ENCODE data around the gene PTMA.

The PTMA gene

GRCh38 chr2:231676243-231676642, 32.1 kb upstream of the PTMA start:
- DNase-seq (ENCODE audit: low read depth in 1 of 2, low spot score in 1 of 2) = no peak

GRCh38 chr2:231677632-231678104, 30.7 kb upstream of the PTMA start:
- peak; percentile 66 to 73 for DNase-seq (ENCODE audit: low read depth in 1 of 2, low spot score in 1 of 2)

DNA sequence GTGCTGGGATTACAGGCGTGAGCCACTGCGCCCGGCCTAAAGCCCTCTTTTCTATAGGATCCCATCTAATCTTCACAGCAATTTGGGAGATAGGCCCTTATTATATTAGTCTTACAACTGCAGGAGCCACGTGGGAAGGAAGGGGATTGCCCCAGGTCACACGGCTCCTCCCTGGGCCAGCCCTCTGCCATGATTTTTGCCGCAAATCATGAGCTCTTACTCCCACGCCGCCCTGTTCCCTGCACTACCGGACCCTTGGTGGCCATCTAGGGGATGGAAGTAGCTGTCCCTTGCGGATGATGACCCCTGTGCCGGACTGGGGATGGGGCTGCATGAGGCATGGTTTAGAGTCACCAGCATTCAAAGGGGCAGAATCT, 28.4 kb upstream of the PTMA start:
- DNase-seq (ENCODE audit: low read depth in 1 of 2, low spot score in 1 of 2) = no peak

GRCh38 chr2:231680285-231680991, 27.9 kb upstream of the PTMA start:
- DNase-seq (ENCODE audit: low read depth in 1 of 2, low spot score in 1 of 2) = no peak

DNA sequence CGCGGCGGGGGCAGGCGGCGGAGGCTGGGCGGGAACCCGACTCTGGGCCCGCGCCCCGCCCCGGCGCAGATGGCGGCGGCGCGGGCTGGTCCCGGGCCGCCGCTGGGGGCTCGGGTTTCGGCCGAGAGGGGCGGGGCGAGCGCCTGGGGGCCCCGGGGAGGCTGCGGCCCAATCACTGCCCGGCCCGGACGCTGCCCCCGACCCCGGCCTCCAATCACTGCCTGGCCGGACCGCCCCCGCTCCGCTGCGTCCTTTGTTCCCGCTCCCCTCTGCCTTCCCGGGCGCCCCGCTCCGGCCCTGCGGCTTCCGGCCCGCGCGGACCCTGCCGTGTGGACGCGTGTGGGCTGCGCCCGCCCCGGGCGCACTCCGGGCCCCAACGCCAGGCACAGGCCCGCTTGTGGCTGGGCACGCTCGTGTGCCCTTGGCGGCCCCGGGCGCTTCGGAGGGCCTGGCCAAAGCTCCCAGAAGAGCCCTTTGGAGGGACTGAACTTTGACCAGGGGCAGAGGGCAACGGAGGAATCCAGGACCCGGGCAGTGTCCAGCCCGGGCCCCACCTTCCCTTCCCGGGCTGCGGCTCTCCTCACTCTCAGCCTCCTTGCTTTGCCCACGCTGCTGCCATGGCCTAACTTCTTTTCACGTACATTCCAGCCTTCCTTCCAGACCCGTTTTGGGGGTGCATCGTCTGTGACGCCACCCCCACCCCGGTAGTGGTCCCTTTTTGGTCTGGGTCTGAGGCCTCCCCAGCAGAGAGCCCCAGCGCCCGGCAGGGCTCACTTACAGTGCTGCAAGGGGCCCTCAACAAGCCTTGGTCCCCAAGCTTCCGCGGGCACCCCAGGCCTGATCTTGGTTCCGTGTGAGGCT, 27.1 kb upstream of the PTMA start:
- no peak for DNase-seq (ENCODE audit: low read depth in 1 of 2, low spot score in 1 of 2)

DNA sequence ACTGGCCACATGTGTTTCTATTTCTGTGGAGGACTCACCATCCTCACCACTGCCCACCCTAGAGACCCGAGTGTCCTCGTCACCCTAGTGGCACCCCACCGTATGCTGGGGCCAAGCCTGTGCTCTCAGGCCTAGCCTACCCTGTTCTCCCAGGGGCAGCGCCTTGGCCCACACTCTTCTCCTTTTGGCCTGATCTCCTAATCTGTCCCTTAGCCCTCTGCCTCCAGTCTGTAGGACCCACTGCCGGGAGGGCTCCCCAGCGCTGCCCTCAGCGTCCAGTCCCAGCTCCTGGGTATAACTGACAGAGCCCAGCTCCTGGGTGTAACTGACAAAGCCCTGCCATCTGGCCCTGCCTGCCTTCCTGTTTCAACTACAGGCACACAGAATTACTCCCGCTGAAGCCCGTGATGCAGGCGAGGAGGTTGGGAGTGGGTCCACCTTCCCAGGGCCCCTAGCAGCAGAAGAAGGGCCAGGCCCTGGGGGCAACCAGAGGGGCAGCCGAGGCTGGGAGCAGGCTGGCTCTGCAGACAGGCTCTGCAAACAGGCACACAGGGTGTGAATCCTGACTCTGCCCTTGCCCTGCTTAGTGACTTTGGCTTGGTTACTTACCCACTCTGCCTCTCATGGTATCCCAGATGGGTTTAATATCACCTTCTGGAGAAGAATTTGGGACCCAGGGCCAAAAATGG, 25.6 kb upstream of the PTMA start:
- no peak for DNase-seq (ENCODE audit: low read depth in 1 of 2, low spot score in 1 of 2)

DNA sequence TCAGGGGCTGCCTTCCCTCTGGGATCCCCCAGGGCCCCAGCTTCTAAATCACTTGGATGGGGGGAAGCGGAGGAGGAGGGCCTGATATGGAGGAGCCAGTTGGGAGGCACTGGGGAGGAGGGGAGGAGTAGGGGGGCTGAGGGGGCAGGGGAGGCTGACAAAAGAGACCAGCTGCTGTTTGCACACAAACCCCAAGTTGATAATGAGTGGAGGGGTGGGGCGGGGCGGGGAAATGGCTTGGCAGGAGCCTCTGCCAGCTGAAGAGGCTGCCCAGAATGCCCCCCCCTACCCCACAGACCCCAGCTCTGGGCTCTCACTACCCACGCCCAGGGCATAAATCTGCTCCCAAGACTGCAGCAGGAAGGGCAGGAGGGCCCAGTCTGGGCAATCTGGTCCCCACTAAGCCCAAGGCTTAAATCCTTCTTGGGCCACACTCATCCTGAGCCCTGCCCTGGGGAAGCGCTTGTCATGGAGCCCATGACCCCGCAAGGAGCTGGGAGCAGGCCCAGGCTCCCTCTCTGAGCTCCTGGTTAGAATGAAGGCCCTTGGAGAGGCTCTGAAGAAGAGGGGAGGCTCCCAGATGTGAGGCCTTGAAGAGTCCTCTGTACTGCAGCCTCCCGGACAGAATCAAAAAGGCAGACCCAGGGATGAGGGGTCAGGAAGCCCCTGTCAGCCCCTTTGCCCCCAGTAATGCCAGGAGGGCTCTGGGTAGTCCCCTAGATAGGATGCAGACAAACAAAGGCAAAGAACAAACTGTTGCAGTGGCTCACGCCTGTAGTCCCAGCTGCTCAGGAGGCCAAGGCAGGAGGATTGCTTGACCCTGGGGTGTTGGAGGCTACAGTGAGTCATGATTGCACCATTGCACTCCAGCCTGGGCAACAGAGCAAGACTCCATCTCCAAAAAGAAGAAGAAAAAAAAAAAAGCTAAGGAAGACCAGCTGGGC, 24.8 kb upstream of the PTMA start:
- DNase-seq (ENCODE audit: low read depth in 1 of 2, low spot score in 1 of 2) = no peak

GRCh38 chr2:231684314-231685223, 23.8 kb upstream of the PTMA start:
- no peak for DNase-seq (ENCODE audit: low read depth in 1 of 2, low spot score in 1 of 2)

DNA sequence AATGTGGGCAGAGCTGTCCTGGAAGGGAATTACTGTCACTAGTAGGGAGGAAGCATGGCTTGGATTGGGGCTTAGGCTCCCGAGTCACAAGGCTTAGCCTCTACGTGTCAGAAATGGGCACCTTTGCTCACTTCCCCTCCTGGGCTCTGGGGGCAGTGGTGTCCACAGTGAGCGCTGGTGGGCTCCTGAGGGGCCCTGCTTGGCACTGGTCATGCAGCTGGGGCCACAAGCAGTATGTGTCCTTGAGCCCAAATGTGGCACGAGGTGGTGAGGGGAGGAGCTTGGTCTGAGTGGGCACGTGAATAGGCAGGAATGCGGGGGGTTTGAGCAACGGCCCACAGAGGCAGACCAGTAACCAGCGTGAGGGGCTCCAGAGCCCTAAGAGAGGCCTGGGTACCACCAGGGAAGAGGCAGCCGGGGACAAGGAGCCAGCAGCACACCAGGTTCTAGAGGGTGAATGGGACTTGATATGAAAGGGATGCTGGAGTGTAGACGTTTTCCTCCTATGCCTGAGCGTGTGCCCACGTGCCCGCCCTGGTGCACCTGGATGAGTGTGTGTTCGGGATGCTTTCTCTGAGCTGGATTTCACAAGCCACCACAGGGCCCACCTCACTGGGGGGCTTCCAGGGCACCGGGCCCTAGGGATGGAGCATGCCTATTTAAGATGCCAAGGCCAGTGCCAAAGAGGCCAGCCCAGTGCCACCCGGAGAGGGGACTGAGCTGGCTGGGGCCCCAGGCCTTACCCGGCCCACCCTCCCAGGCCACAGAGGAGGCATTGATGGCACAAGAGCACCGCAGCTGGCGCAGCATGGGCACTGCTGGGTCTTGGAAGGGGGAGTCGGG, 22.8 kb upstream of the PTMA start:
- DNase-seq (ENCODE audit: low read depth in 1 of 2, low spot score in 1 of 2) = no peak

DNA sequence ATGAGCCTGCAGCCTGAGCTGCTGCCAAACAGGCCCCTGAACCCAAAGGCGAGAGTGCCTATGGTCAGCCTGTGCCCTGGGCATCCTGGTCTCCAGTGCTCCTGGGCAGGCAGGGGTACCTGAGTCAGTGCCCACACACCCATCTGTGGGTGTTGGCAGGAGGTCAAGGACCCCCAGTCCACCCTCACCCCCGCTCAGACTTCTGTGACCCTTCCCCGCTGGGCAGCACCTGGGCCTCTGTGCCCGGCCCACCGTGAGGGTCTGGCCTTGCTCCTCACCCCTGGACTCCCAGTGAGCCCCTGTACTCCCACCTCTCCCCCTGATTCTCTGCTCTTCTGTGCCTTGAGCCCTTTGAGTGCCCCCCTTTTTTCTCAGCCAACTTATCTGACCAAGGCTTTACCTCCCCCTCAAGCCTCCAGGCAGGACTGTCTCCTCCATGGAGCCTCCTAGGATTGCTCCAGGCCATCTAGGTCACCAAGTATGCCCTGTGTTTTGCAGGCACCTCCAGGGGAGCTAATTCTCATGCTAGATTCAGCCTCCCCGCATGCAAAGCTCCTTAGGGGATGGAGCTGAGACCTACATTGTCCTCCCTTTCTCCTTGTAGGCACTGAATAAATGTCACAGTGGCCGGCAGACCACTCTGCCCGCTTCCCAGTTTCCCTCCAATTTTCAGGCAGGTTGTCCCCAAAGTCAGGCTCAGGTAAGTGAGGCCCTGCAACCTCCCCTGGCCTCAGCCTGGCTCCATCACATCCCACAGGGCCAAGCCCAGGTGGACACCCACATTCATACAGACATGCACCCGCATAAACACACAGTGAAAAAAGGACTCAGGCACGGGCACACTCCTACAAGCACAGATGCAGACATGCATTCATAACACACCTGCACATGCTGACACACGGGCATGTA, 21.9 kb upstream of the PTMA start:
- DNase-seq (ENCODE audit: low read depth in 1 of 2, low spot score in 1 of 2) = no peak

GRCh38 chr2:231687133-231687852, 21.0 kb upstream of the PTMA start:
- peak; percentile 42 to 58 for DNase-seq (ENCODE audit: low read depth in 1 of 2, low spot score in 1 of 2)

- DNase-seq (ENCODE audit: low read depth in 1 of 2, low spot score in 1 of 2) = no peak
These were observed 20.4 kb upstream of the PTMA start for GRCh38 chr2:231687961-231688360.

DNA sequence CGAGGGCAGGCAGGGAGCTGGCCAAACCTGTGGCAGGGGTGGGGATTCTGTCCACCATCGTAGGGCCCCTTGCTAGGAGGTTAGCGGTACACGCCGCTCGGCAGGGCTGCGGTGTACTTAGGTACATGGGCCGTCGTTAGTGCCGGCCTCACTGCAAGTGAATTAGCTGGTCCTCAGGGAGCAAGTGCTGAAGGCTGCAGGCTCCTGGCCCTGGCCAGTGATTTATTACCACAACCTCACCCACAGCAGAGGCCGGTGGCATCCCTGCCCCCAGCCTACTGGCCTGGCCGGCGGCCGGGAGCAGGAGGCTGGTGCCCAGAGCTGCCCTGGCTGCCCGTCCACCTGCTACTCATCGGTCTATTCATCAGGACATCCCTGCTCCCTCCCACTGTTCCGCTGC, 19.6 kb upstream of the PTMA start:
- DNase-seq (ENCODE audit: low read depth in 1 of 2, low spot score in 1 of 2) = no peak

DNA sequence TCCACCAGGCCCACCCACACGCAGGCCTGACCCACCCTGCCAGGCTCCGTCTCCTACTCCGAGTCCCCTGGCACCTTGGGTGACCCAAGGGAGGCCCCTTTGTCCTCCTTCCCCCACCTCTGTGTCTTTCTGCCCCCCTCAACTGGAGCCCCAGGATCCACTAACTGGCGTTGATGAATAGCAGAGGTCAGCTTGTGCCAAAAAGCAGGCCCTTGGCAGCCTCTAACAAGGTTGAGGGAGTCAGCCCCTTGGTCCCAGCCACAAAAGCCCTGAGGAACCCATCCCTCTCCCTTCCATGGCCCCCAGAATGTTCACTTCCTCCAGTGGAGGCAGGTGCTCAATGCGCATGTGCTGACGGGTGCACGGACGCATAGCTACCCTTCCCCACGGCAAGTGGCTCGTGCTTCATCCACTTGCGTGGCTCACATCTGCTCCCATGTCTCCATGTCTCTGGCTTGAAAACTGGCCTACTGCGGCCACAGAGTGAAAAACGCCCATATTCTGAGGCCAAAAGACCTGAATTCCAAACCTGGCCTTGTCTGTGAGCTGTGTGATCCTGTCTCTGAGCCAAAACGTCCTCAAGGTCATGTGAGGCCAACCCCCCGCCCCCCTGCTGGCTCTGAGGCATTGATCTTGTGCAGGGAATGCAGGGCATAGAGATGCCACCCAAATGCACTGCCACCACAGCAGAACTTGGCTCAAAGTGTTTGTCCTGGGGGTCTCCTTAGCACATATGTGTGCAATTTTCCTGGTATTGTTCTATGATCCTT, 19.0 kb upstream of the PTMA start:
- DNase-seq (ENCODE audit: low read depth in 1 of 2, low spot score in 1 of 2) = no peak

GRCh38 chr2:231691251-231691772, 17.0 kb upstream of the PTMA start:
- DNase-seq (ENCODE audit: low read depth in 1 of 2, low spot score in 1 of 2) = no peak

- no peak for DNase-seq (ENCODE audit: low read depth in 1 of 2, low spot score in 1 of 2)
These were observed 15.5 kb upstream of the PTMA start for GRCh38 chr2:231692847-231693246.

All from stimulated activated CD4-positive, alpha-beta T cell treated with anti-CD3 and anti-CD28 coated beads, Interleukin-15, amount 100 ng/mL, for 1 hour (primary cell).